ENCODE results near the gene ANKMY1.

The ANKMY1 gene

GRCh38 chr2:240538031-240538780 lies 19.6 kb downstream of the ANKMY1 start:
- H3K27ac ChIP-seq: no peak overlapping the region
- TF ChIP-seq ZFX (IDR thresholded peaks at IDR 0.05; ENCODE audit: borderline replicate concordance) (no peak), CTCF (IDR thresholded peaks at IDR 0.05) (no peak)

GRCh38 chr2:240532031-240532775 lies 25.6 kb downstream of the ANKMY1 start:
- no peak for TF ChIP-seq ZFX (IDR thresholded peaks at IDR 0.05; ENCODE audit: borderline replicate concordance)
- TF ChIP-seq CTCF (IDR thresholded peaks at IDR 0.05): no peak
- H3K27ac ChIP-seq: no peak overlapping the region

DNA sequence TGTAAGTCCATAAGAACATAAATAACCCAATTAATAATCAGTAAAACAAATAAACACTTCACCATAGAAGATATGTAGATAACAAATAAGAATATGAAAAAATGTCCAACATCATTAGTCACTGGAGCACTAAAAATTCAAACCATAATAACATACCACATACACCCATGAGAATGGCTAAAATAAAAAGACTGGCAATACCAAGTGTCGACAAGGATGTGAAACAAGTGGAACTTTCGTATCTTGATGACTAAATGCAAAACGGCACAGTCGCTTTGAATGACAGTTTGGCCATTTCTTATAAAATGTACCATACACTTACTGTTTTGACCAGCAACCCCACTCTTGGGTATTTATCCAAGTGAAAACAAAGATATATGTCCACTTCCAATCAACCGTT lies 26.8 kb downstream of the ANKMY1 start:
- no peak overlapping the region for H3K27ac ChIP-seq
- TF ChIP-seq CTCF (IDR thresholded peaks at IDR 0.05) (no peak), ZFX (IDR thresholded peaks at IDR 0.05; ENCODE audit: borderline replicate concordance) (no peak)

- H3K27ac ChIP-seq: no peak overlapping the region
- TF ChIP-seq ZFX (IDR thresholded peaks at IDR 0.05; ENCODE audit: borderline replicate concordance): no peak
- TF ChIP-seq CTCF (IDR thresholded peaks at IDR 0.05): no peak
Observed at GRCh38 chr2:240530181-240530580, 27.6 kb downstream of the ANKMY1 start.

- H3K27ac ChIP-seq: no peak overlapping the region
- TF ChIP-seq CTCF (IDR thresholded peaks at IDR 0.05): no peak
- TF ChIP-seq ZFX (IDR thresholded peaks at IDR 0.05; ENCODE audit: borderline replicate concordance): no peak
Observed at GRCh38 chr2:240529344-240529999, 28.3 kb downstream of the ANKMY1 start.

GRCh38 chr2:240528406-240529040 lies 29.3 kb downstream of the ANKMY1 start:
- TF ChIP-seq ZFX (IDR thresholded peaks at IDR 0.05; ENCODE audit: borderline replicate concordance) (no peak), CTCF (IDR thresholded peaks at IDR 0.05) (no peak)

More at GRCh38 chr2:240528406-240529040, 29.3 kb downstream of the ANKMY1 start:
- no peak overlapping the region for H3K27ac ChIP-seq

Measured in 22Rv1 (cell line).